Bronchial epithelial cell (primary cell): Measurements from ENCODE around the gene MYL12B. TPM values are rescaled to one million over a fixed set of nuclear protein-coding genes. Genes with fewer than 3 reads are reported as not detected.
"Not testable (repeated sequence)": the region's sequence is repeated elsewhere in the genome, so short reads cannot be mapped to it uniquely, and the experiment has no call there.

ENCODE experiments used
- DNase-seq: peaks from one replicate; pipeline ENCODE4 v3.0.0-alpha.2; 2010; ENCODE audit warnings: low read depth
- FAIRE-seq: peaks from 2 replicates; lab custom pipeline; 2011; peaks lifted over from hg19 to GRCh38; lab: Jason Lieb, UNC
- H3K27me3 ChIP-seq: 2 replicates; pipeline ENCODE4 v1.5.1; 2011; ENCODE audit warnings: low read length; ENCODE audit not compliant: control insufficient read depth, insufficient read depth
- H3K36me3 ChIP-seq: 2 replicates; pipeline ENCODE4 v1.5.1; 2011; ENCODE audit warnings: low read length; ENCODE audit not compliant: control insufficient read depth, insufficient read depth
- H3K4me3 ChIP-seq: 2 replicates; pipeline ENCODE4 v1.5.1; 2011; ENCODE audit warnings: mild to moderate bottlenecking, low read depth, low read length, control low read depth
- CTCF ChIP-seq: IDR thresholded peaks from 2 replicates; pipeline ENCODE4 v1.5.1; 2011; ENCODE audit warnings: mild to moderate bottlenecking, moderate library complexity, low read length, control low read depth, inconsistent platforms; ENCODE audit not compliant: insufficient read depth, severe bottlenecking
- total RNA-seq: library from RNA; depleted of rRNA; stranded (reverse); fragments of >200 nt; gene quantifications from 2 replicates; pipeline ENCODE4 v1.2.1, GENCODE V29; 2014

Gene MYL12B
- total RNA-seq, 1 donor from 2014 or later, result 649 TPM

DNA sequence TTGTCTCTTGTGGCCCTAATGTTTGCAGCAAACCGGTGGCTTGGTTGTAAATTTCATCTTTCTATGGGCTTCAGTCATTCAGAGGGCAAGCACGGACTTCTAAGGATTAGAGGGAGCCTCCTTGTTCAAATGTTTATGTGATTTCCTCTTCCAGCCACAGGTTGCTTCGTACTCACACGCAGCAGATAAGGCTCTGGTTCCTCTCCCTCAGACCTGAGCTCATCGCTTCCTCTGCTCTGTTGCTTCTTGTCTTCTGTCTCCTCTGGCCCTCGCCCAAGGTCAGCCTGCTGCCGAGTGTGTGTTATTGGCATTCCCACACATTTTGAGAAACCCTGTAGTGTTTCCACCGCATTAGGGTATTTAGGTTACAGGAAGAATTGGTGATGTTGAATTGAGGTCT is 44.0 kb downstream of the MYL12B start:
- FAIRE-seq, result peak; percentile 96

GRCh38 chr18:3306391-3306790 is 44.5 kb downstream of the MYL12B start:
- peak; percentile 67 for DNase-seq
- no peaks in the 10 kb centered on the region for H3K27me3 ChIP-seq
- FAIRE-seq, result no peak
- no peak for TF ChIP-seq CTCF
- no peak overlapping the region for H3K4me3 ChIP-seq
- H3K36me3 ChIP-seq, result no peaks in the 10 kb centered on the region

More for the DNA sequence above, 44.0 kb downstream of the MYL12B start:
- peak; percentile 85 for DNase-seq
- Histone ChIP-seq H3K27me3 (no peaks in the 10 kb centered on the region), H3K4me3 (no peak overlapping the region), H3K36me3 (no peaks in the 10 kb centered on the region)
- TF ChIP-seq CTCF, result no peak

- Histone ChIP-seq H3K36me3 (no peaks in the 10 kb centered on the region), H3K27me3 (no peaks in the 10 kb centered on the region), H3K4me3 (no peak overlapping the region)
- FAIRE-seq, result no peak
- TF ChIP-seq CTCF, result no peak
- DNase-seq, result no peak
Measured at GRCh38 chr18:3313685-3314084, 51.8 kb downstream of the MYL12B start.

DNA sequence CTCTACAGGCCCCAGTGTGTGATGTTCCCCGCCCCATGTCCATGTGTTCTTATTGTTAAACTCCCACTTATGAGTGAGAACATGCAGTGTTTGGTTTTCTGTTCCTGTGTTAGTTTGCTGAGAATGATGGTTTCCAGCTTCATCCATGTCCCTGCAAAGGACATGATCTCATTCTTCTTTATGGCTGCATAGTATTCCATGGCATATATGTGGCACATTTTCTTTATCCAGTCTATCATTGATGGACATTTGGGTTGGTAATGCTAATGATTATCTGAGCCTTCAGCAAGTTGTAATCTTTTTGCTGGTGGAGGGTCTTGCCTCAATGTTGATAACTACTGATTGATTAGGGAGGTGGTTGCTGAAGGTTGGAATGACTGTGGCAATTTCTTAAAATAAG is 53.4 kb downstream of the MYL12B start:
- not testable (repeated sequence) for FAIRE-seq, H3K36me3 ChIP-seq, H3K27me3 ChIP-seq, DNase-seq, H3K4me3 ChIP-seq

- Histone ChIP-seq H3K27me3 (no peaks in the 10 kb centered on the region), H3K4me3 (no peak overlapping the region), H3K36me3 (no peaks in the 10 kb centered on the region)
- DNase-seq, result peak; percentile 47
- TF ChIP-seq CTCF, result no peak
- FAIRE-seq, result no peak
Measured at GRCh38 chr18:3319399-3319798, 57.5 kb downstream of the MYL12B start.

GRCh38 chr18:3319894-3320454 is 58.0 kb downstream of the MYL12B start:
- no peaks in the 10 kb centered on the region for H3K27me3 ChIP-seq
- TF ChIP-seq CTCF, result no peak
- DNase-seq, result no peak
- FAIRE-seq, result no peak
- no peak overlapping the region for H3K4me3 ChIP-seq
- H3K36me3 ChIP-seq, result no peaks in the 10 kb centered on the region
